ENCODE measurements around the gene SPACA6.
"Not testable (repeated sequence)": the region's sequence is repeated elsewhere in the genome, so short reads cannot be mapped to it uniquely, and the experiment has no call there.

The SPACA6 gene

GRCh38 chr19:51706885-51707284 lies 13.8 kb downstream of the SPACA6 start:
- no peak for DNase-seq

DNA sequence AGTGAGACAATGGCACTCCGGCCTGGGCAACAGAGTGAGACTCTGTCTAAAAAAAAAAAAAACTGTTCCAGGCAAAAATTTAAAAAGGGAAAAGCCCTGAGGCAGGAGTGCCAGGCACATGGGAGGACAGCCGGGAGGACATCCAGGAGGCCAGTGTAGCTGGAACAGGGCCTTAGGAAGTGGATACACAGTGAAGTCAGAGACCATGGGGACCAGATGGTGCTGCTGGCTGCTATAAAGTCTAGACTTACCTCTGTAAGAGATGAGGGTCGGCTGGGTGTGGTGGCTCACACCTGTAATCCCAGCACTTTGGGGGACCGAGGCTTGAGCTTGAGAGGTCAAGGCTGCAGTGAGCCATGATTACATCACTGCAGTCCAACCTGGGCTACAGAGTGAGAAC lies 15.7 kb downstream of the SPACA6 start:
- no peak for DNase-seq

GRCh38 chr19:51709575-51709974 lies 16.4 kb downstream of the SPACA6 start:
- no peak for DNase-seq

DNA sequence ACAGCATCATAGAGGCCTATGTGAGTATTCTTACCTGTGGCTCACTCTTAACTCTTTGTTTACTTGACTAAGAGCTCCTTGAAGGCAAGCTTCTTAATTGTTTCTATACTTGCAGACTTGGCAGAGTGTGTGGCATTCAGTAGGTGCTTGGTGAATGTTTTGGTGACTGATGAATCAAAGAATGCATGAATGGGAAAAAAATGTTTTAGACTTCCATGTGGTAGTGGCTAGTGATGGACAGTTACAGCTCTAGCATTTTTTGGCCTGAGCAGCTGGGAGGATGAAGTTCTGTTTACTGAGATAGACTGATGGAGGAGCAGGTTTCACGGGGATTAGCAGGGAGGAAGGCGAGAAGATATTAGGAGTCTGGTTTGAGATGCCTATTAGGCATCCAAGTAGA lies 17.0 kb downstream of the SPACA6 start:
- DNase-seq, result no peak

GRCh38 chr19:51711702-51712101 lies 18.6 kb downstream of the SPACA6 start:
- DNase-seq, result no peak

GRCh38 chr19:51712461-51713081 lies 19.4 kb downstream of the SPACA6 start:
- DNase-seq, result no peak

DNA sequence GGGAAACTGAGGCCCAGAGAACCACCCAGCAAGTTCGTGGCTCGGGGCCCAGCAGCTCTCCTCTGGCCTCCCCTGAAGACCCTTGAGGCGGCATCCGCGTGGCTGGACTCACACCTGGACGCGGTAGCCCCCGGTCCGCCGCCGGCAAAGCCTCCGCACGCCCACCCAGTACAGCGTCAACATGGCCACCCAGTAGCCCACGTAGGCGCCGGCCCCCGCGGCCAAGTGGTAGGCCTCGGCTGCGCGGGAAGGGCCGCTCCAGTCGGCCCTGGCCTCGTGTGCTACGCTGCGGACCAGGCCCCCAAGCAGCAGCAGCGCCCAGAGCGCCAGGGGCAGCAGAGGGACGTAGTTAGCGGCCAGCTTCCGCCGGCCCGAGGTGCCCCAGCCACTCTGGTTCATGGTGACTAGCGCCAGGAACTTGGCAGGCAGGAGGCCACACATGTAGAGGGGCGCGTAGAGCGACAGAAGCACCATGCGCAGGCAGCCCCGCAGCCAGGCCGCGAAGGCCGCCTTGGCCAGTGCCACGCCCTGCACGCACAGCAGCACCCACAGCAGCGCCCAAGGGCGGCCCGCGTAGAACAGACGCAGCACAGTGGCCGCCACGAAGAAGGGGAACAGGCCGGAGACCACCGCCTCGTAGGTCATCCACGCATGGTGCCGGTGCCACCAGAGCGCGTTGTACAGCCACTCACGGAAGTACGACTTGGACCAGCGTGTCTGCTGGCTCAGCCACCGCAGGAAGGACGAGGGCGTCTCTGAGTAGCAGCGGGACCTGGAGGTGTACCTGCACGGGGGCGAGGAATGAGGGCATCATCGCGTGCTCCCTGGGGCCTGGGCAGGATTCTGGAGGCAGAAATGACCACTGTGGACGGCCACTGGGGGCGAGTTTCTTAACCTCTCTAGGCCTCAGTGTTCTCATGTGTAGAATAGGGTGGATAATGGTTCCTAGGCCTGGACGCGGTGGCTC lies 20.5 kb downstream of the SPACA6 start:
- DNase-seq, result no peak

GRCh38 chr19:51714848-51715247 lies 21.7 kb downstream of the SPACA6 start:
- no peak for DNase-seq

DNA sequence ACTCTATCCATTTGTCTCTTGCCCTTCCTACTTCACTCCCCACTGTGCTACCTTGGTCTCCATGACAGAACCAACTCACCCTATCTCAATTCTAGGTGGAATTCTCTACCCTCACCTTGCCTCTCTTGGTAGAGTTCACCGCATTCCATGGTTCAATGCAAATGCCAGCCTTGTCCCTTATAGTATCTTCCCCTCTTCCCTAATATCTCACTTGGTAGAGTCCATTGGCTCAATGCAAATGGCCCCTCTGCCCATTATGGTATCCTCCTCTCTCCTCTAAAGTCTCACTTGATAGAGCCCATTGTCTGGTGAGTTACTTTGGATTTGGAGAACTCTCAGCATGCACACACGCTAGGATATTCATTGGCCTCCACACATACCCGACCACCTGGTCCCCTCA lies 22.7 kb downstream of the SPACA6 start:
- DNase-seq, result no peak

GRCh38 chr19:51716925-51717324 lies 23.8 kb downstream of the SPACA6 start:
- DNase-seq, result no peak

DNA sequence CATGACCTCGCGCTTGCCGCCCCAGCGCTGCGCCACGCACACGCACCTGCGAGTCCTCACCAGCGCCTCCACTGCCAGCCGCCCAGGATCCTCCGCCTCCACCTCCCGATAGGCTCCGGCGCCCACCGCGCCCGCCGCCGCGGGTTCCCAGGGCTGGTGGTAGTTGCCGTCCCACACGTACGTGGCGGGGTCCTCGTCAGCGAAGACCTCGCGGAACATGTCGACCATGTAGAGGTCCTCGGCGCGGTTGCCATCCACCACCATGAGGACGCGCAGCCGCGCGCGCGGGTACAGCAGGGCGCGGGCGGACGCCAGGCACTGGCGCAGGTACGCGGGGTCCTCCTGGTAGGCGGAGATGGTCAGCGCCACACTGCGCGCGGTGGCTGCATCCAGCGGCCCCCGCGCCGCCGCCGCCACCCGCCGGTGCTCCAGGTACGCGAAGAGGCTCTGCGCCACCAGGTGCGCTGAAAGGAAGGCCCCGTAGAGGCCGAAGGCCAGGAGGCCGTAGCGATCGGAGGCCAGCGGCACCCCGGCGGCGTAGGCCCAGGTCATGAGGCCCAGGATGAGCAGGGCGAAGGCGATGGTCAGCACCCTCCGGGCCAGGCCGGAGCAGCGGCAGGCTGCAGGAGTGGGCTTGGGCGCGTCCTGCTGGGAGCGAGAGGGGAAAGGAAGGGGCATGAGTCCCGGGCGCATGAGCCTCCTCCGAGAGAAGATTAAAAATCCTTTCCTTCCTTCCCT lies 26.3 kb downstream of the SPACA6 start:
- no peak for DNase-seq

DNA sequence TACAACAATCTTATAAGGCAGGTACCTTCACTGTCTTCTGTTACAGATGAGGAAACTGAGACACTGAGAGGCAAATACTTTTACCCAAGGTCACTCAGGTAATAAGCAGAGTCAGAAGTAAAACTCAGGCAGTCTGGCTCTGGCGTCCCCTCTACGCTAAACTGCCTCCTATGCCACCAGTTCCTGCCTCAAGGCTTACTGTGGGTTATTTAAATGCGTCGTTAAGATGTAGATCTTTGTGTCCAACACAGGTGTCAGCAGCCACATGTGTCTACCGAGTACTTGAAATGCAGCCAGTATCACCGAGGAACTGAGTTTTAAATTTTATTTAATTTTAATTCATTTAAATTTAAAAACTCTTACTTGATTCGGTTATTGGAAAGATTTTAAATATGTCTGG lies 28.8 kb downstream of the SPACA6 start:
- no peak for DNase-seq

DNA sequence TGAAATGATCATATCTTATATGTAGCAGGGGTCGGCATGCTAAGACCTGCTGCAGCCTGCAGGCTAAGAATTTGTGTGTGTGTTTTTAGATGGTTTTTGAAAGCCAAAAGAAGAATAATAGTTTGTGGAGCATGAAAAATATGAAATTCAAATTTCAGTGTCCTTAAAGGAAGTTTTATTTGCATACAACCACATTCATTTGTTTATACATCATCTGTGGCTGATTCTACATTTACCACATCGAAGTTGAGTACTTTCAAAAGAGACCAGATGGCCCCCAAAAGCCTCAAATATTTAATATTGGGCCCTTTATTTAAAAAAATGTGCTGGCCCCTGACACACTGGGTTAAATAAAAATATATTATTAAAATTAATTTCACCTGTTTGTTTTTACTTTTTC lies 29.4 kb downstream of the SPACA6 start:
- DNase-seq, result no peak

GRCh38 chr19:51724543-51724942 lies 31.4 kb downstream of the SPACA6 start:
- DNase-seq, result no peak

DNA sequence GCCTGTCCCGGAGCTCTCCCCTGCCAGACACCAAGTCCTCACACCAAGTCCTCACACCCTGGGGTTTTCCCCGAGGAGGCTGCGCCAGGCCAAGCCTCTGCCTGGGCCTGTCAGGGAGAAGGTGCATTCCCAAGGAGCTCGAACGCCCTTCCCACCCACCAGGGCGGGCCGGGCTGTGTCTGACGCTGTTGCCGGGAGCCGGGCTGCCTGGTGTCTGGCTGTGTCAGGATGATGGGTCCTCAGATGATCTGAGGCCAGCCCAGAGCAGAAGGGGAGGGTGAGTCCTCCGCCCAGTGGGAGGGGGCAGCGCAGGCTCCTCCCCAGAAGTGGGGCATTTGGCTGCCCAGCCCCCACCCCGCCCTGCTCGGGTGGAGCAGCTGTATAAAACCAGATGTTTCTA lies 32.9 kb downstream of the SPACA6 start:
- DNase-seq, result no peak

DNA sequence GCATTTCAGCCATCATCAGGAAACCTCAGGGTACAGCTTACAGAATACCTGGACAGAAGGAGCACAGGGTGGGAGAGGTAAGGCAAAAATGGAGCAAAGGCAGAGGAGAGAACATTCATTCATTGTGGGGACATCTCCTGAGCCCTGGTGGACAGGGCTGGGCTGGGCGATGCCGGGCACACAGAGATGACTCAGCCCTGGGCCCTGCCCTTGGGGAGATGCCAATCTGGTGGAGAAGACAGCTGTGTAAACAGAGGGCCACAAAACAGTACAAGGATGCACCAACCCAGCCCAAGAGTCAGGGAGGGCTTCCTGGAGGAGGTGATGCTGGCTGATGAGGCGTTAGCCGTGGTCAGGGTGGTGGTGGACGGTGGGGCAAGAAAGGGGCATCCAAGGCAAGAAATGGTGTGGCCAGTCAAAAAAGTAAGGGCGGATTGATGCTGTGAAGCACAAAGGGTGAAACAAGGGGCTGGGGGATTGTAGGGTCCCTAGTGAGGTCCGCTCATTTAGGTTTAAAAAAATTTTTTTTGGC lies 34.3 kb downstream of the SPACA6 start:
- DNase-seq, result no peak

- DNase-seq, result no peak
These were observed 36.7 kb downstream of the SPACA6 start for GRCh38 chr19:51729781-51730180.

DNA sequence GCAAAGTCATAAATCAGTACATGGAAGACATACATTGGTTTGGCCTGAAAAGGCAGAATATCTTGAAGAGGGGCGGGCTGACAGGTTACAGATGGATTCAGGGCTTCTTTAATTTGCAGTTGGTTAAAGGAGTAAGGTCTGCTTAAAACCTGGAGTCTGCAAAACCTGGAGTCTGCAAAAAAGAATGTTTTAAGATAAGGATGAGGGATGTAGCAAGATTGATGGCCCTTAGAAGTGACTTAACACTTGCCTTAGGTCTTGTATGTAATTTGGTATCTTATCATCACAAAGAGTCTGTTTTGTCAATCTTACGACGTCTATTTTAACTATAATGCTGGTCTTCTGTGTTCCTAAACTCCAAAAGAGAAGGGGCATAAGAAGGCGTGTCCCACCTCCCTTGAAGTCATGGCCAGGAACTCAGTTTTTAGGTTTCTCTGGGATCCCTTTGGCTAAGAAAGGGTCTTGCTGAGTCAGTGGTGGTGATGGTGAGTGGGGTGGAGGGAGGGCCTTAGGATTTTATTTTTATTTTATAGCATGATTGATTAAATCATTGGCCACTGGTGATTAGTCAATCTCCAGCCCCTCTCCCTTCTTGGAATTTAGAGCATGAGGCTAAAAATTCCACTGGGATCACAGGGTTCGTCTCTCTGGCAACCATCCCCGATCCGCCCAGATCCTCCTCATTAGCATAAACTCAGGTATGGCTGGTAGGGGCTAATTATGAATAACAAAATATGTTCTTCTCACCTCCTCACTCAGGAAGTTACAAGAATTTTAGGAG lies 40.8 kb downstream of the SPACA6 start:
- DNase-seq, result no peak

DNA sequence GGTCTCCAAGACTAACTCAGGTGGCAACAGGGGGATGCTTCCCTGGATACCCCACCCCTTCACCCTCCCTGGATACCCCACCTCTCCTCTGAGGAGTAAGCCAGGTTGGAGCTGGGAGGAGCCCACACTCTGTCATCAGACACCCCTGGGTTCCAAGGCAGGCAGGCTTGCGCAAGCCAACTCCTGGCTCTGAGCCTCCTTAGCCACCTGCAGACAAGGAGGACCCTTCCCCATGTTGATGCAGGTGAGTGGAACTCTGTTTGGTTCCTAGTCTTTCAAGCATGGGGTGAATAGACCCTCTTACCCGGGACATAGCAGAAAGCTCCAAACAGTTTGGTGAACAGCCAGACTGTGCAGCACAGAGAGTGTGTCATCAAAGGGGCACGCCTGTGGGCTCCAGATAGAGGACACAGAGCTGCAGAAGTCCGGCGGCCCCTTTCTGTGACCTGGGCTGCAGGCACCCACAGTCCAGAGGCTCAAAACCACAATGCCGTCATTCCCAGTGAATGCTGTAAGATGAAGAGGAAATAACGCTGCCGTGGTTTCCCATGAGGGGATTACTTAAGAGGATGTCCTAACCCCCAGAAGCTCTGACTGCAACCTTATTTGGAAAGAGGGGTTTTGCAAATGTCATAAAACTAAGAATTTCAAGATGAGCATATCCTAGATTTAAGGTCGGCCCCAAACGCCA lies 42.8 kb downstream of the SPACA6 start:
- no peak for DNase-seq

GRCh38 chr19:51737389-51737788 lies 44.3 kb downstream of the SPACA6 start:
- no peak for DNase-seq

DNA sequence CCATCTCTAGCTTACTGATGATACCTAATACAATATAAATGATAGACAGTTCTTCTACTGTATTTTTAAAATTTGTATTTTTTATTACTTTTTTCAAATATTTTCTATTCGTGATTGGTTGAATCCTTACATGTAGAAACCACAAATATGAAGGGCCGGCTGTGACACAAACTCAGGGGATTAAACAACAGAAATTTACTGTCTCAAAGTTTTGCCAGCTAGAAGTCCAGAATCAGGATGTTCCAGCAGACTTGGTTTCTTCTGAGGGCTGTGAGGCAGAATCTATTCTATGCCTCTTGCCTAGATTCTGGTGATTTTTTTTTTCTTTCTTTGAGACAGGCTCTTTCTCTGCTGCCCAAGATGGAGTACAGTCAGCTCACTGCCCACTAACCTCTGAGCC lies 44.8 kb downstream of the SPACA6 start:
- no peak for DNase-seq

DNA sequence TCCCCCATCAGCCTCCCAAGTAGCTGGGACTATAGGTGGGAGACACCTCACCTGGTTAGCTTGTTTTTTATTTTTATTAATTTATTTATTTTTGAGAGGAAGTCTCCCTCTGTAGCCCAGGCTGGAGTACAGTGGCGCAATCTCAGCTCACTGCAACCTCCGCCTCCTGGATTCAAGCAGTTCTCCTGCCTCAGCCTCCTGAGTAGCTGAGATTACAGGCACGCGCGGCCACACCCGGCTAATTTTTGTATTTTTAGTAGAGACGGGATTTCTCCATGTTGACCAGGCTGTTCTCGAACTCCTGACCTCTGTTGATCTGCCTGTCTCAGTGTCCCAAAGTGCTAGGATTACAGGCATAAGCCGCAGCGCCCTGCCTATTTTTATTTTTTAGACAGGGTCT lies 45.4 kb downstream of the SPACA6 start:
- not testable (repeated sequence) for DNase-seq
